GM12878 (cell line): Measurements from ENCODE around the gene KPNA4. TPM values are rescaled to one million over a fixed set of nuclear protein-coding genes. Genes with fewer than 3 reads are reported as not detected.

ENCODE experiments used
- ATAC-seq: fragments of 200-7000 bp; cut with Tn5 transposase; 3 replicates; pipeline ENCODE4 v1.9.1; 2020; ENCODE audit warnings: mild to moderate bottlenecking, moderate library complexity
- BruUV-seq: library from RNA; stranded (reverse); fragments of 400-500 nt; replicated peaks from 2 replicates; lab custom pipeline; 2021; lab: Mats Ljungman, UMichigan
- CTCF ChIA-PET: fragments of 300-600 bp; sonication (Branson Sonifier 250); formaldehyde crosslinking; extraction: SDS; loops from one replicate; lab custom pipeline; 2021; ENCODE audit warnings: inconsistent platforms; lab: Yijun Ruan, JAX
- POLR2A ChIA-PET: fragments of 350-600 bp; formaldehyde crosslinking; extraction: SDS; loops from one replicate; lab custom pipeline; 2021; ENCODE audit warnings: inconsistent platforms; lab: Charles Lee
- RAD21 ChIA-PET: fragments of 300-600 bp; sonication (Branson Sonifier 250); formaldehyde crosslinking; loops from one replicate; lab custom pipeline; 2023; ENCODE audit warnings: antibody characterized with exemption; ENCODE audit not compliant: unreplicated experiment; lab: Charles Lee
- SMC1A ChIA-PET: fragments of 300-600 bp; sonication (Branson Sonifier 250); formaldehyde crosslinking; loops from one replicate; lab custom pipeline; 2023; ENCODE audit not compliant: unreplicated experiment, uncharacterized antibody; lab: Charles Lee
- DNase-seq: peaks from one replicate; pipeline ENCODE4 v3.0.0-alpha.2; 2011; ENCODE audit warnings: low read depth, low spot score
- FAIRE-seq: peaks from 3 replicates; lab custom pipeline; 2011; peaks lifted over from hg19 to GRCh38; lab: Jason Lieb, UNC
- H2AFZ ChIP-seq: 2 replicates; pipeline ENCODE4 v1.6.0; 2011; ENCODE audit warnings: low read depth, low read length, control low read depth; ENCODE audit not compliant: control insufficient read depth
- H3K27ac ChIP-seq: 2 replicates; pipeline ENCODE4 v1.5.1; 2011; ENCODE audit warnings: control low read depth; ENCODE audit not compliant: control insufficient read depth, insufficient read depth
- H3K27me3 ChIP-seq, 2 experiments: replicated peaks in 1 of 2; 2 replicates each; pipeline versions ENCODE4 v1.6.0 to v1.6.1; 2011; ENCODE audit warnings: low read length in 1 of 2; ENCODE audit not compliant: control insufficient read depth in 2 of 2, insufficient read depth in 2 of 2
- H3K36me3 ChIP-seq, 2 experiments: 2 replicates each; pipeline ENCODE4 v1.5.1; 2011; ENCODE audit warnings: low read length in 1 of 2; ENCODE audit not compliant: control insufficient read depth in 2 of 2, insufficient read depth in 2 of 2
- H3K4me1 ChIP-seq: 2 replicates; pipeline ENCODE4 v1.6.1; 2011; ENCODE audit warnings: mild to moderate bottlenecking, low read length, moderate library complexity, mixed read lengths; ENCODE audit not compliant: control insufficient read depth, insufficient read depth
- H3K4me2 ChIP-seq: 2 replicates; pipeline ENCODE4 v1.6.0; 2011; ENCODE audit warnings: control low read depth; ENCODE audit not compliant: control insufficient read depth, insufficient read depth
- H3K4me3 ChIP-seq: fragments of 200-600 bp; sonication (generic); 2 replicates; pipeline ENCODE4 v1.5.1; 2016
- H3K79me2 ChIP-seq: 2 replicates; pipeline ENCODE4 v1.6.0; 2011; ENCODE audit warnings: low read length; ENCODE audit not compliant: control insufficient read depth, insufficient read depth
- H3K9ac ChIP-seq: 2 replicates; pipeline ENCODE4 v1.8.0; 2011; ENCODE audit warnings: low read length, control low read depth, mixed read lengths; ENCODE audit not compliant: control insufficient read depth, insufficient read depth
- H3K9me3 ChIP-seq: replicated peaks from 3 replicates; pipeline ENCODE4 v1.5.1; 2011; ENCODE audit warnings: mild to moderate bottlenecking, low read length; ENCODE audit not compliant: control insufficient read depth, insufficient read depth
- H4K20me1 ChIP-seq: 2 replicates; pipeline ENCODE4 v1.6.0; 2011; ENCODE audit not compliant: control insufficient read depth, insufficient read depth
- ATF7 ChIP-seq: fragments of 450-650 bp; IDR thresholded peaks from 2 replicates; pipeline ENCODE4 v1.6.1; 2016; ENCODE audit warnings: low read depth, mild to moderate bottlenecking
- BHLHE40 ChIP-seq, 2 experiments: fragments of 450-650 bp in 1 of 2; IDR thresholded peaks; 2 replicates each; pipeline ENCODE4 v1.6.1; 2011 to 2017; ENCODE audit warnings: low read depth in 2 of 2, borderline replicate concordance in 1 of 2, improper control_type of control experiment in 1 of 2, low read length in 1 of 2, mild to moderate bottlenecking in 1 of 2
- FOS ChIP-seq: IDR thresholded peaks from 3 replicates; pipeline ENCODE4 v1.6.1; 2011; ENCODE audit warnings: borderline replicate concordance; ENCODE audit not compliant: insufficient read length; ENCODE audit errors: extremely low read depth
- MEF2A ChIP-seq: IDR thresholded peaks from 2 replicates; pipeline ENCODE4 v1.6.1; 2011; ENCODE audit warnings: low read depth, mild to moderate bottlenecking, low read length, moderate library complexity; ENCODE audit not compliant: insufficient read depth
- MTA3 ChIP-seq: IDR thresholded peaks from 2 replicates; pipeline ENCODE4 v1.6.1; 2012; ENCODE audit warnings: low read length, inconsistent platforms, borderline replicate concordance
- NR2C1 ChIP-seq: fragments of 450-650 bp; IDR thresholded peaks from 2 replicates; pipeline ENCODE4 v1.6.1; 2017; ENCODE audit warnings: antibody characterized with exemption, mild to moderate bottlenecking, moderate library complexity
- NR2F1 ChIP-seq: fragments of 450-650 bp; conservative IDR thresholded peaks from 2 replicates; pipeline ENCODE4 v1.6.1; 2017; ENCODE audit warnings: mild to moderate bottlenecking
- PKNOX1 ChIP-seq: fragments of 450-650 bp; IDR thresholded peaks from 2 replicates; pipeline ENCODE4 v1.6.1; 2016; ENCODE audit warnings: mild to moderate bottlenecking
- RAD21 ChIP-seq: IDR thresholded peaks from 2 replicates; pipeline ENCODE4 v1.6.1; 2011; ENCODE audit warnings: mild to moderate bottlenecking, low read depth, low read length, moderate library complexity; ENCODE audit not compliant: insufficient read depth
- RELA ChIP-seq: fragments of 450-650 bp; IDR thresholded peaks from 2 replicates; pipeline ENCODE4 v1.8.0; 2014; ENCODE audit warnings: borderline replicate concordance; ENCODE audit not compliant: partially characterized antibody
- TCF7 ChIP-seq: IDR thresholded peaks from 2 replicates; pipeline ENCODE4 v1.6.1; 2014; ENCODE audit warnings: antibody characterized with exemption, borderline replicate concordance
- YBX1 ChIP-seq: fragments of 450-650 bp; IDR thresholded peaks from 2 replicates; pipeline ENCODE4 v1.6.1; 2016; ENCODE audit warnings: antibody characterized with exemption
- YY1 ChIP-seq: IDR thresholded peaks from 2 replicates; pipeline ENCODE4 v1.6.1; 2011; ENCODE audit warnings: low read depth, mild to moderate bottlenecking, low read length
- ZNF384 ChIP-seq: IDR thresholded peaks from 2 replicates; pipeline ENCODE4 v1.6.1; 2012; ENCODE audit warnings: low read depth, mild to moderate bottlenecking, low read length, improper control_type of control experiment, borderline replicate concordance
- WGBS: methylation state at CpG from one replicate; pipeline ENCODE4 v1.1.6; 2016; ENCODE audit warnings: low lambda C conversion rate; ENCODE audit not compliant: insufficient replicate concordance, insufficient coverage; ENCODE audit errors: missing lambda C conversion rate; 5-methylcytosine and 5-hydroxymethylcytosine counted together
- in situ Hi-C: fragments of 300-500 bp; cut with MboI; formaldehyde crosslinking; loops from 9 replicates; pipeline ENCODE4 v1.14.3; 2018; ENCODE audit warnings: mixed read lengths
- intact Hi-C: fragments of 100-400 bp; cut with micrococcal nuclease; formaldehyde crosslinking; loops from one replicate; pipeline ENCODE4 v1.14.2; 2022; ENCODE audit not compliant: unreplicated experiment
- polyA plus RNA-seq, 11 experiments: library from polyadenylated mRNA; depleted of rRNA in 4 of 11; unstranded in 6 of 11; stranded (reverse) in 5 of 11; fragments of >200 nt; fragmentation: Nextera tagmentation in 4 of 11; fragmentation: Illumina TruSeq in 1 of 11; extraction: Ambion mirVana in 4 of 11; extraction: Trizol in 1 of 11; gene quantifications; 1 replicate in 1 of 11; 2 replicates in 10 of 11; pipeline versions ENCODE4 v1.2.1 to v1.2.3, GENCODE V29; 2011 to 2016; ENCODE audit warnings: inconsistent platforms in 2 of 11, missing spikeins in 2 of 11, low read depth in 1 of 11
- total RNA-seq, 4 experiments: library from RNA; depleted of rRNA in 3 of 4; stranded (reverse); fragments of >200 nt in 3 of 4; fragmentation: Illumina TruSeq in 1 of 4; extraction: Trizol in 1 of 4; gene quantifications; 2 replicates each; pipeline versions ENCODE4 v1.2.1 to v1.2.3, GENCODE V29; 2013 to 2021
- TF ChIP-seq, protein P1 (sequence below): IDR thresholded peaks from 2 replicates; pipeline ENCODE4 v1.6.1; 2011; ENCODE audit warnings: borderline replicate concordance, low read depth, mild to moderate bottlenecking, moderate library complexity, mixed read lengths, low read length; ENCODE audit not compliant: insufficient read depth; ENCODE audit errors: extremely low read length

Gene KPNA4
- total and polyA plus RNA-seq, 10 of the 15 experiments (the other 5 are each of a cell fraction or from before 2014, with no cell fraction given) = 9.9 to 40.6 (median 18.1) TPM

DNA sequence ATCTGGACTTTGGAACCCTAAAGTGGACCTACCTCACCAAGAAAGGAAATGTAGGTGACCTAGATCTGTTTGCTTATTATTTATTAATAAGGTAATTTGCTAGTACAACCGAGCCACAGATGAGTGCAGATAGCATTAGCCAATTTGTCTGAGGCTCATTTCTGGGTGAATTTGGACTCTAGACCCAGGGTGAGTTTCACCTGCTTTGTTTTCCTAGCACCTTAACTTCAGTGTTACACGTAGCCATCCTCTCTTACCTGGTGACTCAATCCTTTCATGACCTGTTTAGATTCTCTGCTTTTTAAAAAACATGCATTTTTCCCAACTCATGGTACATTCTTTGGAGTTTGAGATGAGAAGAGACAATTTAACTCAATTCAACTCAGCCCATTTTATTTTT lies 33.5 kb upstream of the KPNA4 start:
- ATAC-seq = no peak
- H3K36me3 ChIP-seq = no peaks in the 10 kb centered on the region
- TF ChIP-seq PKNOX1 = no peak
- TF ChIP-seq, all 136 proteins: peak for 0
- no peaks in the 10 kb centered on the region for H4K20me1 ChIP-seq
- WGBS = 37% methylated on average over 2 of the region's 2 CpGs
- H2AFZ ChIP-seq = no peak overlapping the region
- ChIA-PET RAD21 (no interaction called here), CTCF (no interaction called here), SMC1A (no interaction called here), POLR2A (no interaction called here)
- H3K9ac ChIP-seq = no peak overlapping the region
- no peaks in the 10 kb centered on the region for H3K4me1 ChIP-seq
- in situ Hi-C loops = no loop called here
- DNase-seq = no peak
- FAIRE-seq = no peak
- no TSS peak for BruUV-seq
- H3K9me3 ChIP-seq = no peaks in the 10 kb centered on the region
- H3K4me2 ChIP-seq = no peak overlapping the region
- H3K4me3 ChIP-seq = no peak overlapping the region
- no peaks in the 10 kb centered on the region for H3K79me2 ChIP-seq
- H3K27ac ChIP-seq = no peak overlapping the region
- intact Hi-C loops = no loop called here
- no peaks in the 10 kb centered on the region for H3K27me3 ChIP-seq

DNA sequence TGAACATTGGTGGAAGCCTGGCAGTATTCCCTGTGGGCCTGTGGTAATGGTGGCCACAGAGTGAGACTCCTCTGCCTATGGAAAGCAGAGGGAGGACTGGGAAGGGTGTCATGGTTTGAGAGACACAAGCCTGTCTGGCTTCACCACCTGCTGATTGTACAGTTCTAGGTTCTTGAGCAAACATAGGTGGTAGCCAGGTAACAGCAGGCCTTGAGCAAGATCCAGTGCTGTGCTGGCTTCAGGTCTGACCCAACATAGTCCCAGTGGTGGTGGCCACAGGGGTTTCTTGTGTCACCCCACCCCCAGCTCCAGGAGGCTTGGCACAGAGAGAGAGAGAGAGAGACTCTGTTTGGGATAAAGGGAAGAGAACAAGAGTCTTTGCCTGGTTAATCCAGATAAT lies 22.7 kb upstream of the KPNA4 start:
- Histone ChIP-seq H3K36me3 (no peaks in the 10 kb centered on the region), H2AFZ (no peak overlapping the region), H3K27ac (no peak overlapping the region), H3K4me2 (no peak overlapping the region), H3K9me3 (no peaks in the 10 kb centered on the region), H3K79me2 (no peaks in the 10 kb centered on the region), H3K9ac (no peak overlapping the region), H3K4me3 (no peak overlapping the region), H3K4me1 (no peaks in the 10 kb centered on the region), H3K27me3 (no peaks in the 10 kb centered on the region; a peak in 1 of 4 replicates), H4K20me1 (no peaks in the 10 kb centered on the region)
- intact Hi-C loops = no loop called here
- SMC1A ChIA-PET = interaction anchor here (1.2 to 1.5 kb wide), 2 partner anchors 30 to 90 kb away, joined by 3 read pairs; no protein-coding TSS in a partner anchor
- no TSS peak for BruUV-seq
- POLR2A ChIA-PET = no interaction called here
- RAD21 ChIA-PET = no interaction called here
- in situ Hi-C loops = no loop called here
- CTCF ChIA-PET = no interaction called here
- DNase-seq (no peak), ATAC-seq (no peak), FAIRE-seq (no peak)
- TF ChIP-seq NR2C1 (no peak), FOS (no peak), NR2F1 (no peak), MTA3 (no peak), RELA (no peak), ATF7 (no peak), YY1 (no peak), YBX1 (no peak), BHLHE40 (IDR thresholded peaks at IDR 0.05; ENCODE audit: borderline replicate concordance in 1 of 2, low read depth in 2 of 2, low read length in 1 of 2) (no peak), ZNF384 (no peak), MEF2A (no peak), RAD21 (no peak), TCF7 (no peak)
- TF ChIP-seq, protein P1, sequence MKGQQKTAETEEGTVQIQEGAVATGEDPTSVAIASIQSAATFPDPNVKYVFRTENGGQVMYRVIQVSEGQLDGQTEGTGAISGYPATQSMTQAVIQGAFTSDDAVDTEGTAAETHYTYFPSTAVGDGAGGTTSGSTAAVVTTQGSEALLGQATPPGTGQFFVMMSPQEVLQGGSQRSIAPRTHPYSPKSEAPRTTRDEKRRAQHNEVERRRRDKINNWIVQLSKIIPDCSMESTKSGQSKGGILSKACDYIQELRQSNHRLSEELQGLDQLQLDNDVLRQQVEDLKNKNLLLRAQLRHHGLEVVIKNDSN = no peak
